Right renal pelvis (tissue), 4 donors: ENCODE results near the gene GSG1. TPM values are rescaled to one million over a fixed set of nuclear protein-coding genes. Genes with fewer than 3 reads are reported as not detected.

Experiments used
- DNase-seq, 4 donors: peaks; one replicate each; pipeline ENCODE4 v3.0.0-alpha.2; 2013; ENCODE audit warnings: low read depth in 4 of 4, low spot score in 3 of 4, missing footprints in 1 of 4
- polyA plus RNA-seq, 4 donors: library from polyadenylated mRNA; unstranded; fragments of 120-200 nt; gene quantifications; one replicate each; pipeline ENCODE4 v1.2.1, GENCODE V29; 2013; ENCODE audit not compliant: insufficient read length in 4 of 4

The GSG1 gene
- polyA plus RNA-seq, 4 donors = 0.39 to 0.62 (median 0.55) TPM

- no peak for DNase-seq
Observed at GRCh38 chr12:13121568-13121967, 18.1 kb upstream of the GSG1 start.

- DNase-seq = no peak
Observed at GRCh38 chr12:13120413-13120812, 16.9 kb upstream of the GSG1 start.

GRCh38 chr12:13119826-13120225, 16.4 kb upstream of the GSG1 start:
- no peak for DNase-seq

GRCh38 chr12:13117029-13117428, 13.6 kb upstream of the GSG1 start:
- DNase-seq = no peak

GRCh38 chr12:13116259-13116658, 12.8 kb upstream of the GSG1 start:
- DNase-seq = no peak

- DNase-seq = no peak
Observed at GRCh38 chr12:13114251-13115052, 11.0 kb upstream of the GSG1 start.

GRCh38 chr12:13112968-13113367, 9.5 kb upstream of the GSG1 start:
- DNase-seq = no peak

GRCh38 chr12:13106666-13107065, 3.2 kb upstream of the GSG1 start:
- no peak for DNase-seq

- no peak for DNase-seq
Observed at GRCh38 chr12:13105781-13106180, 2.3 kb upstream of the GSG1 start.

- no peak for DNase-seq
Observed at GRCh38 chr12:13104409-13104808, 942 bp upstream of the GSG1 start.

GRCh38 chr12:13102461-13103195, 839 bp downstream of the GSG1 start:
- no peak for DNase-seq

GRCh38 chr12:13101821-13102375, 1.6 kb downstream of the GSG1 start:
- no peak for DNase-seq

- DNase-seq = peak; percentile 77 to 86 (median 82)
Observed at GRCh38 chr12:13100882-13101769, 2.3 kb downstream of the GSG1 start.

GRCh38 chr12:13100605-13100881, 2.9 kb downstream of the GSG1 start:
- no peak for DNase-seq

GRCh38 chr12:13099844-13100604, 3.4 kb downstream of the GSG1 start:
- DNase-seq = no peak

GRCh38 chr12:13099066-13099843, 4.2 kb downstream of the GSG1 start:
- no peak for DNase-seq

- no peak for DNase-seq
Observed at GRCh38 chr12:13097491-13098011, 5.9 kb downstream of the GSG1 start.

GRCh38 chr12:13095266-13095995, 8.0 kb downstream of the GSG1 start:
- no peak for DNase-seq

GRCh38 chr12:13094367-13094766, 9.1 kb downstream of the GSG1 start:
- DNase-seq = no peak
